SK-N-SH treated with all-trans-retinoic acid at 6 μM for 48 hours (cell line): ENCODE measurements around the gene CSF2RB.
A peak's percentile ranks its signal among the peaks of the same experiment; 100 is the strongest.

Source experiments
- ATAC-seq: fragments of 200-7000 bp; cut with Tn5 transposase; 3 replicates; pipeline ENCODE4 v1.9.1; 2020; ENCODE audit warnings: mild to moderate bottlenecking, moderate library complexity
- ARNTL ChIP-seq: fragments of 450-650 bp; formaldehyde crosslinking; IDR thresholded peaks from 2 replicates; pipeline ENCODE4 v1.5.0; 2020; ENCODE audit warnings: low read depth, mild to moderate bottlenecking, moderate library complexity, borderline replicate concordance
- BACH2 ChIP-seq: fragments of 250-450 bp; sonication (Bioruptor Pico); IDR thresholded peaks from 2 replicates; pipeline ENCODE4 v1.9.0; 2021; ENCODE audit warnings: mild to moderate bottlenecking, borderline replicate concordance
- CSDC2 ChIP-seq: fragments of 250-450 bp; sonication (Bioruptor Pico); IDR thresholded peaks from 2 replicates; pipeline ENCODE4 v1.5.0; 2020; ENCODE audit warnings: mild to moderate bottlenecking, moderate library complexity
- CSRNP3 ChIP-seq: fragments of 250-450 bp; sonication (Bioruptor Pico); IDR thresholded peaks from 2 replicates; pipeline ENCODE4 v1.5.1; 2021; ENCODE audit warnings: mild to moderate bottlenecking, moderate library complexity
- ESRRG ChIP-seq: fragments of 250-450 bp; sonication (Bioruptor Pico); IDR thresholded peaks from 2 replicates; pipeline ENCODE4 v1.6.1; 2021; ENCODE audit warnings: mild to moderate bottlenecking
- GLIS3 ChIP-seq: fragments of 250-450 bp; sonication (Bioruptor Pico); IDR thresholded peaks from 2 replicates; pipeline ENCODE4 v1.5.0; 2020; ENCODE audit warnings: mild to moderate bottlenecking, moderate library complexity
- ISL1 ChIP-seq: fragments of 250-450 bp; sonication (Bioruptor Pico); IDR thresholded peaks from 2 replicates; pipeline ENCODE4 v2.1.2; 2022; ENCODE audit warnings: mild to moderate bottlenecking, moderate library complexity
- OSR1 ChIP-seq: fragments of 250-450 bp; sonication (Bioruptor Pico); IDR thresholded peaks from 2 replicates; pipeline ENCODE4 v1.8.0; 2022; ENCODE audit warnings: moderate library complexity, mild to moderate bottlenecking, inconsistent platforms
- PATZ1 ChIP-seq: fragments of 250-450 bp; sonication (Bioruptor Pico); IDR thresholded peaks from 2 replicates; pipeline ENCODE4 v1.8.0; 2020; ENCODE audit warnings: mild to moderate bottlenecking, moderate library complexity, borderline replicate concordance
- PPARA ChIP-seq: fragments of 250-450 bp; sonication (Bioruptor Pico); IDR thresholded peaks from 2 replicates; pipeline ENCODE4 v1.5.0; 2020; ENCODE audit warnings: mild to moderate bottlenecking, borderline replicate concordance
- RARB ChIP-seq: fragments of 250-450 bp; sonication (Bioruptor Pico); IDR thresholded peaks from 2 replicates; pipeline ENCODE4 v1.8.0; 2021; ENCODE audit warnings: mild to moderate bottlenecking, moderate library complexity
- SNAI2 ChIP-seq: fragments of 250-450 bp; sonication (Bioruptor Pico); IDR thresholded peaks from 2 replicates; pipeline ENCODE4 v1.5.0; 2020; ENCODE audit warnings: mild to moderate bottlenecking, moderate library complexity
- TCF4 ChIP-seq: fragments of 250-450 bp; sonication (Bioruptor Pico); IDR thresholded peaks from 2 replicates; pipeline ENCODE4 v1.8.0; 2021; ENCODE audit warnings: mild to moderate bottlenecking, moderate library complexity, borderline replicate concordance
- TSHZ2 ChIP-seq: fragments of 250-450 bp; sonication (Bioruptor Pico); IDR thresholded peaks from 2 replicates; pipeline ENCODE4 v1.5.0; 2020; ENCODE audit warnings: mild to moderate bottlenecking, moderate library complexity
- ZC3H10 ChIP-seq: fragments of 250-450 bp; sonication (Bioruptor Pico); IDR thresholded peaks from 2 replicates; pipeline ENCODE4 v1.5.1; 2021; ENCODE audit warnings: mild to moderate bottlenecking, moderate library complexity
- ZFP3 ChIP-seq: fragments of 250-450 bp; sonication (Bioruptor Pico); IDR thresholded peaks from 2 replicates; pipeline ENCODE4 v1.5.0; 2020; ENCODE audit warnings: mild to moderate bottlenecking, moderate library complexity
- ZFP30 ChIP-seq: fragments of 450-650 bp; formaldehyde crosslinking; IDR thresholded peaks from 2 replicates; pipeline ENCODE4 v1.5.0; 2022; ENCODE audit warnings: mild to moderate bottlenecking, moderate library complexity
- ZNF565 ChIP-seq: fragments of 450-650 bp; formaldehyde crosslinking; conservative IDR thresholded peaks from 2 replicates; pipeline ENCODE4 v1.5.0; 2020; ENCODE audit warnings: low read depth, mild to moderate bottlenecking, moderate library complexity
- ZNF70 ChIP-seq: fragments of 450-650 bp; formaldehyde crosslinking; IDR thresholded peaks from 2 replicates; pipeline ENCODE4 v1.5.0; 2020; ENCODE audit warnings: mild to moderate bottlenecking, moderate library complexity
- ZNF8 ChIP-seq: fragments of 450-650 bp; formaldehyde crosslinking; IDR thresholded peaks from 2 replicates; pipeline ENCODE4 v1.5.0; 2020; ENCODE audit warnings: mild to moderate bottlenecking, moderate library complexity
- TF ChIP-seq, protein P1 (sequence below): fragments of 250-450 bp; sonication (Bioruptor Pico); IDR thresholded peaks from 2 replicates; pipeline ENCODE4 v1.8.0; 2021; ENCODE audit warnings: low read depth, mild to moderate bottlenecking, moderate library complexity, borderline replicate concordance
- TF ChIP-seq, protein P2 (sequence below): fragments of 250-450 bp; sonication (Bioruptor Pico); IDR thresholded peaks from 2 replicates; pipeline ENCODE4 v1.5.1; 2020; ENCODE audit warnings: low read depth, mild to moderate bottlenecking, moderate library complexity

Gene CSF2RB

GRCh38 chr22:36872866-36873498 is 40.4 kb upstream of the CSF2RB start:
- TF ChIP-seq, protein P1, sequence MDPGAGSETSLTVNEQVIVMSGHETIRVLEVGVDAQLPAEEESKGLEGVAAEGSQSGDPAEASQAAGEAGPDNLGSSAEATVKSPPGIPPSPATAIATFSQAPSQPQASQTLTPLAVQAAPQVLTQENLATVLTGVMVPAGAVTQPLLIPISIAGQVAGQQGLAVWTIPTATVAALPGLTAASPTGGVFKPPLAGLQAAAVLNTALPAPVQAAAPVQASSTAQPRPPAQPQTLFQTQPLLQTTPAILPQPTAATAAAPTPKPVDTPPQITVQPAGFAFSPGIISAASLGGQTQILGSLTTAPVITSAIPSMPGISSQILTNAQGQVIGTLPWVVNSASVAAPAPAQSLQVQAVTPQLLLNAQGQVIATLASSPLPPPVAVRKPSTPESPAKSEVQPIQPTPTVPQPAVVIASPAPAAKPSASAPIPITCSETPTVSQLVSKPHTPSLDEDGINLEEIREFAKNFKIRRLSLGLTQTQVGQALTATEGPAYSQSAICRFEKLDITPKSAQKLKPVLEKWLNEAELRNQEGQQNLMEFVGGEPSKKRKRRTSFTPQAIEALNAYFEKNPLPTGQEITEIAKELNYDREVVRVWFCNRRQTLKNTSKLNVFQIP (CRISPR knock-in tag), result no peak
- TF ChIP-seq ISL1 (CRISPR knock-in tag), result no peak
- no peak for TF ChIP-seq ZFP3
- no peak for TF ChIP-seq CSRNP3 (CRISPR knock-in tag)
- no peak for TF ChIP-seq BACH2 (CRISPR knock-in tag)
- TF ChIP-seq OSR1 (CRISPR knock-in tag), result no peak
- no peak for TF ChIP-seq GLIS3 (CRISPR knock-in tag)
- no peak for TF ChIP-seq PPARA (CRISPR knock-in tag)
- TF ChIP-seq TSHZ2 (CRISPR knock-in tag), result no peak
- no peak for TF ChIP-seq CSDC2
- TF ChIP-seq SNAI2 (CRISPR knock-in tag), result no peak
- no peak for TF ChIP-seq ZNF70 (CRISPR knock-in tag)
- no peak for TF ChIP-seq RARB
- no peak for TF ChIP-seq ZNF565 (CRISPR knock-in tag)
- TF ChIP-seq ARNTL (CRISPR knock-in tag), result no peak
- no peak for TF ChIP-seq ZFP30 (CRISPR knock-in tag)
- TF ChIP-seq ZNF8 (CRISPR knock-in tag), result no peak
- TF ChIP-seq, protein P2, sequence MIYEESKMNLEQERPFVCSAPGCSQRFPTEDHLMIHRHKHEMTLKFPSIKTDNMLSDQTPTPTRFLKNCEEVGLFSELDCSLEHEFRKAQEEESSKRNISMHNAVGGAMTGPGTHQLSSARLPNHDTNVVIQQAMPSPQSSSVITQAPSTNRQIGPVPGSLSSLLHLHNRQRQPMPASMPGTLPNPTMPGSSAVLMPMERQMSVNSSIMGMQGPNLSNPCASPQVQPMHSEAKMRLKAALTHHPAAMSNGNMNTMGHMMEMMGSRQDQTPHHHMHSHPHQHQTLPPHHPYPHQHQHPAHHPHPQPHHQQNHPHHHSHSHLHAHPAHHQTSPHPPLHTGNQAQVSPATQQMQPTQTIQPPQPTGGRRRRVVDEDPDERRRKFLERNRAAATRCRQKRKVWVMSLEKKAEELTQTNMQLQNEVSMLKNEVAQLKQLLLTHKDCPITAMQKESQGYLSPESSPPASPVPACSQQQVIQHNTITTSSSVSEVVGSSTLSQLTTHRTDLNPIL (CRISPR knock-in tag), result no peak
- TF ChIP-seq ZC3H10, result no peak
- TF ChIP-seq, all 23 proteins: peak for 0
- no peak for ATAC-seq

- ATAC-seq, result peak; percentile 91
- no peak for TF ChIP-seq OSR1 (CRISPR knock-in tag)
- TF ChIP-seq SNAI2 (CRISPR knock-in tag), result no peak
- no peak for TF ChIP-seq ZFP3
- TF ChIP-seq, protein P2 (CRISPR knock-in tag), result no peak
- no peak for TF ChIP-seq TCF4 (CRISPR knock-in tag)
- no peak for TF ChIP-seq ISL1 (CRISPR knock-in tag)
- no peak for TF ChIP-seq CSRNP3 (CRISPR knock-in tag)
- no peak for TF ChIP-seq ARNTL (CRISPR knock-in tag)
- TF ChIP-seq ESRRG (CRISPR knock-in tag), result no peak
- no peak for TF ChIP-seq ZNF8 (CRISPR knock-in tag)
- TF ChIP-seq ZNF565 (CRISPR knock-in tag), result no peak
- no peak for TF ChIP-seq CSDC2
- TF ChIP-seq TSHZ2 (CRISPR knock-in tag), result no peak
- no peak for TF ChIP-seq ZFP30 (CRISPR knock-in tag)
- TF ChIP-seq RARB, result no peak
- no peak for TF ChIP-seq PATZ1 (CRISPR knock-in tag)
- TF ChIP-seq ZC3H10, result no peak
These were observed 39.7 kb upstream of the CSF2RB start for GRCh38 chr22:36873614-36874308.
